Suprapubic skin (tissue), 4 donors: ENCODE measurements around the gene TRUB1. TPM values are rescaled to one million over a fixed set of nuclear protein-coding genes. Genes with fewer than 3 reads are reported as not detected.

Experiments
- DNase-seq, 2 donors: peaks; one replicate each; pipeline ENCODE4 v3.0.0-alpha.2; 2019; ENCODE audit warnings: low spot score in 2 of 2
- H3K27ac ChIP-seq: fragments of 200-600 bp; sonication (generic); one replicate; pipeline ENCODE4 v1.5.1; 2019
- H3K27me3 ChIP-seq: fragments of 200-600 bp; sonication (generic); one replicate; pipeline ENCODE4 v1.5.1; 2019
- H3K36me3 ChIP-seq: fragments of 200-600 bp; sonication (generic); one replicate; pipeline ENCODE4 v1.5.1; 2019
- H3K4me1 ChIP-seq: fragments of 200-600 bp; sonication (generic); one replicate; pipeline ENCODE4 v1.5.1; 2019
- H3K4me3 ChIP-seq: fragments of 200-600 bp; sonication (generic); one replicate; pipeline ENCODE4 v1.5.1; 2019; ENCODE audit warnings: mild to moderate bottlenecking
- H3K9me3 ChIP-seq: fragments of 200-600 bp; sonication (generic); one replicate; pipeline ENCODE4 v1.5.1; 2019
- EP300 ChIP-seq: sonication (generic); formaldehyde crosslinking; IDR thresholded peaks from one replicate; pipeline ENCODE4 v1.6.1; 2017; ENCODE audit warnings: antibody characterized with exemption
- POLR2A ChIP-seq, 2 donors: fragments of 450-650 bp; IDR thresholded peaks; one replicate each; pipeline ENCODE4 v1.6.1; 2017; ENCODE audit warnings: antibody characterized with exemption in 2 of 2, mild to moderate bottlenecking in 2 of 2, moderate library complexity in 2 of 2
- POLR2AphosphoS5 ChIP-seq, 3 donors: sonication (generic); formaldehyde crosslinking; IDR thresholded peaks; one replicate each; pipeline ENCODE4 v1.6.1; 2017; ENCODE audit warnings: antibody characterized with exemption in 3 of 3
- WGBS: methylation state at CpG from one replicate; pipeline ENCODE4 v1.1.5; 2018; 5-methylcytosine and 5-hydroxymethylcytosine counted together
- total RNA-seq, 4 donors: library from RNA; depleted of rRNA; stranded (reverse); fragments of >200 nt; gene quantifications; one replicate each; pipeline ENCODE4 v1.1.0, GENCODE V29; 2016
- TF ChIP-seq, protein P1 (sequence below), 2 donors: fragments of 200-600 bp in 1 of 2; fragments of 450-650 bp in 1 of 2; sonication (generic) in 1 of 2; IDR thresholded peaks; one replicate each; pipeline ENCODE4 v1.5.1; 2016 to 2019; ENCODE audit warnings: antibody characterized with exemption in 2 of 2, mild to moderate bottlenecking in 1 of 2, moderate library complexity in 1 of 2

The TRUB1 gene
- total RNA-seq, 4 donors from 2014 or later, result 11.6 to 28.6 (median 15.0) TPM

DNA sequence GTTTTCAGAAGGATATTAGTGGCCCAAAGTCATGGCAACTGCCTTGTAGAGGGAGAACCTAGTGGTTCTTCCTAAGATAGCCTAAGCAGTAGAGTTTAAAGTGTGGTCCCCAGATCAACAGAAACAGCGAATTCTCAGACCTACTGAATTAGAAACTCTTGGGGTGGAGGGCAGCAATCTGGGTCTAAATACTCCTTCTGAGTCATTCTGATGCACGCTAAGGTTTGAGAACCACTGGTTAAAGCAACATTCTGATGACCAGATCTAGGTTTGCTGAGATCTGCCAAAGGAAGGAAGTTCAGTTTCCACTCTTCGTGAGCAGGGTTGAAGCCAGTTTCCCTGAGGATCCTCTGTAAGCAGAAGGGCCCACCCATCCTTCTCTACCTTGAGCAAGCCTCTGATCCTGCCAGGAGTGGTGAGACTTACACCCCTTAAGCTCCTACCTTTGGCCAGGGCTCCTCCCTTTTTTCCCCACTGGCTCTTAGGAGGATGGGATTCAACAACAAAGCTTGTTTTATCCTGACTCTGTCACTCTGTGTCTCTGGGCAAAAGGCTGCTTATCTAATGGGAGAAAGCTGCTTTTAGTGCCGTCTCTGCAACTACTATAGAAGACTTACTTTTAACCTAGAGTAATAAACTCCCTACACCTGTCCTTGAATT is 26.8 kb upstream of the TRUB1 start:
- TF ChIP-seq, protein P1, sequence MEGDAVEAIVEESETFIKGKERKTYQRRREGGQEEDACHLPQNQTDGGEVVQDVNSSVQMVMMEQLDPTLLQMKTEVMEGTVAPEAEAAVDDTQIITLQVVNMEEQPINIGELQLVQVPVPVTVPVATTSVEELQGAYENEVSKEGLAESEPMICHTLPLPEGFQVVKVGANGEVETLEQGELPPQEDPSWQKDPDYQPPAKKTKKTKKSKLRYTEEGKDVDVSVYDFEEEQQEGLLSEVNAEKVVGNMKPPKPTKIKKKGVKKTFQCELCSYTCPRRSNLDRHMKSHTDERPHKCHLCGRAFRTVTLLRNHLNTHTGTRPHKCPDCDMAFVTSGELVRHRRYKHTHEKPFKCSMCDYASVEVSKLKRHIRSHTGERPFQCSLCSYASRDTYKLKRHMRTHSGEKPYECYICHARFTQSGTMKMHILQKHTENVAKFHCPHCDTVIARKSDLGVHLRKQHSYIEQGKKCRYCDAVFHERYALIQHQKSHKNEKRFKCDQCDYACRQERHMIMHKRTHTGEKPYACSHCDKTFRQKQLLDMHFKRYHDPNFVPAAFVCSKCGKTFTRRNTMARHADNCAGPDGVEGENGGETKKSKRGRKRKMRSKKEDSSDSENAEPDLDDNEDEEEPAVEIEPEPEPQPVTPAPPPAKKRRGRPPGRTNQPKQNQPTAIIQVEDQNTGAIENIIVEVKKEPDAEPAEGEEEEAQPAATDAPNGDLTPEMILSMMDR (IDR thresholded peaks at IDR 0.05), result no peak
- no peak for TF ChIP-seq POLR2A (IDR thresholded peaks at IDR 0.05)
- TF ChIP-seq POLR2AphosphoS5 (IDR thresholded peaks at IDR 0.05), result no peak
- TF ChIP-seq EP300, result no peak
- no peaks in the 10 kb centered on the region for H3K4me1 ChIP-seq
- WGBS, result 75% methylated on average over 4 of the region's 4 CpGs

DNA sequence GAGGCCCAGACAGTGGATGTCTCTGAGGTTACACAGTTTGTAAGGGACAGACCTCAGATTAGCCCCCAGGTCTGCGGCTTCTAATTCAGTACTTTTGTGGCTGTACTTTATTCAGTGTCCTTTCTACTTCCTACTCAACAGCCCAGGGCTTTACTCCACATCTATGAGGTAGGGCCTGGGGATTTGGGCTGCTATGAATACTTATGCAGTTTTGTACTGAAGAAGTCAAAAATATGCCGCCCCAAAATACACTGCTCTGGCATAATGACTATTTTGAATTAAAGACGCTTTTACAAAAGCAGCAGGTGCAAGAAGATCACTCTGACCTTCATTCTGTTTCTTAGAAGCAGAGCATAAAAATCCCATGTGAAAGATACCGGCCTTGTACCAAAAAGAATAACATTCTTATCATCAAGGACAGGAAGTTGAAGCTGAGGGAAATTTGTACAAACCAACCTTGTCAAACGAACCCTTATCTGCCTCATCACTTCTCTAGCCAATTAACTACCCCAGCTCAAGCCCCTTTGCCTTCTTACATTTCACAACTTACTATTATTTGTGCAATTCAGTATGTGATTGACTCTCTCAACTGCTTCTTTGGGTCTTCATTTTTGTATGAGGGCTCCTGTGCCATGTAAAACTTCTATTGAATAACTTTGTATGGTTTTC is 26.1 kb upstream of the TRUB1 start:
- 85% methylated on average over 5 of the region's 5 CpGs for WGBS
- Histone ChIP-seq H3K4me3 (no peak overlapping the region), H3K4me1 (no peaks in the 10 kb centered on the region)

More for the DNA sequence above, 26.8 kb upstream of the TRUB1 start:
- Histone ChIP-seq H3K9me3 (no peaks in the 10 kb centered on the region), H3K27ac (no peak overlapping the region), H3K36me3 (no peaks in the 10 kb centered on the region), H3K4me3 (no peak overlapping the region), H3K27me3 (no peaks in the 10 kb centered on the region)
- DNase-seq, result no peak

DNA sequence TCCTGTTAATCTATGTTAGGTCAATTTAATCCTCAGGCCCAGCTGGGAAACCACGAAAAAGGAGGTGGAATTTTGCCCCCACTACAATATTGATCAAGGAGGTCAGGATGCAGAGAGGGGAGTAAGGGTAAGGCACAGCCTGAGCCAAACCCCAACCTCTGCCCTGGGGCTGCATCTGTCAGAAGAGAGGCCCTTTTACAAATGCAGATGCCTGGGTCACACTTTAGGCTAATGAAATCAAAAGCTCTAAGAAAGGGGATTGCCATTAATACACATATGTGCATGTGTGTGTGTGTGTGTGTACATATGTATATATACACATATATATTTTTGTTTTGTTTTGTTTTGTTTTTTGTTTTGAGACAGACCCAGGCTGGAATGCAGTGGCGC is 25.5 kb upstream of the TRUB1 start:
- Histone ChIP-seq H3K27me3 (no peaks in the 10 kb centered on the region), H3K4me1 (no peaks in the 10 kb centered on the region), H3K27ac (no peak overlapping the region), H3K4me3 (no peak overlapping the region), H3K9me3 (no peaks in the 10 kb centered on the region), H3K36me3 (no peaks in the 10 kb centered on the region)
- 85% methylated on average over 2 of the region's 2 CpGs for WGBS
- DNase-seq, result no peak
- TF ChIP-seq EP300 (no peak), POLR2A (IDR thresholded peaks at IDR 0.05) (no peak), POLR2AphosphoS5 (IDR thresholded peaks at IDR 0.05) (no peak)
- TF ChIP-seq, protein P1 (IDR thresholded peaks at IDR 0.05), result no peak

More for the DNA sequence above, 26.1 kb upstream of the TRUB1 start:
- Histone ChIP-seq H3K36me3 (no peaks in the 10 kb centered on the region), H3K27ac (no peak overlapping the region), H3K9me3 (no peaks in the 10 kb centered on the region), H3K27me3 (no peaks in the 10 kb centered on the region)
- TF ChIP-seq EP300 (no peak), POLR2AphosphoS5 (IDR thresholded peaks at IDR 0.05) (no peak), POLR2A (IDR thresholded peaks at IDR 0.05) (no peak)
- TF ChIP-seq, protein P1 (IDR thresholded peaks at IDR 0.05), result no peak
- no peak for DNase-seq

DNA sequence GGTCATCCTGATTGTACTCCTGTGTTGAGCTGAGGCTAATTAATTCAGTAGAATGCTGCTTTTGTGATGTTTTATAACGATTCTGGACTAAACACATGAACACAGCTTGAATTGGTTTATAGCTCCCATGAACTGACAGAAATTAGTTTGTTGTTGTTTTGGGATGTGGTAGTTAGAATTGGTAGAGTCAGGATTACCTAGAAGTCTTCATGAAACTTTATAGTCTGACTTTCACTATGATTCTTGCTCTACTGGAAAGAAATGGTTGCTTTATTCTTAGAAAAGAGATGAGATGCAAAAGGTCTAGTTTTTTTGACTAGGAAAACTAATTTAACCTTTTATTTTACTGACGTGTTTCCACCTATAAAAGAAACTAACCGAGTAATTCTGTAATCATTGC is 23.4 kb upstream of the TRUB1 start:
- Histone ChIP-seq H3K27ac (no peak overlapping the region), H3K36me3 (no peaks in the 10 kb centered on the region), H3K4me3 (no peak overlapping the region), H3K27me3 (no peaks in the 10 kb centered on the region), H3K9me3 (no peaks in the 10 kb centered on the region), H3K4me1 (no peaks in the 10 kb centered on the region)
- WGBS, result 84% methylated on average over 3 of the region's 3 CpGs
- TF ChIP-seq POLR2AphosphoS5 (IDR thresholded peaks at IDR 0.05), result no peak
- TF ChIP-seq POLR2A (IDR thresholded peaks at IDR 0.05), result no peak
- TF ChIP-seq EP300, result no peak
- TF ChIP-seq, protein P1 (IDR thresholded peaks at IDR 0.05), result no peak
- DNase-seq, result no peak

DNA sequence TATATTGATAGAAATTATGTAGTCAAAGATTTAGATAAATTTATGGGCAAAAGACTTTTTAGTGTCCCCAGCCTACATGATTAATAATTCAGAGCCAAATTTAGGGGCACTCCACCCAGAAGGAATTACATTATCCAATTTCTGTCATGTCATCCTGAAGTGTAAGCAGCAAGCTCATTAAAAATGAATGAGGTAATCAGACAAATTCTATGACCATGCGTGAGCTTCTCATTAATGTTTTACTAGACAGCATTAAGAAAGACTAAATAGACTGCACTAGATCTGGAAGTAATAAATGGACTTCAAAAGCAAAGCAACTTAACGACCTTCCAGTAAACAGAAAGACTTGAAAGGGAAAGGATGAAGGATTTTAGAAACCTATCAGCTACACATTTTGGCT is 22.7 kb upstream of the TRUB1 start:
- Histone ChIP-seq H3K4me3 (no peak overlapping the region), H3K4me1 (no peaks in the 10 kb centered on the region), H3K27me3 (no peaks in the 10 kb centered on the region), H3K36me3 (no peaks in the 10 kb centered on the region), H3K27ac (no peak overlapping the region), H3K9me3 (no peaks in the 10 kb centered on the region)
- TF ChIP-seq POLR2AphosphoS5 (IDR thresholded peaks at IDR 0.05) (no peak), POLR2A (IDR thresholded peaks at IDR 0.05) (no peak), EP300 (no peak)
- TF ChIP-seq, protein P1 (IDR thresholded peaks at IDR 0.05), result no peak
- no peak for DNase-seq
- 63% methylated on average over 2 of the region's 2 CpGs for WGBS
